GM18505 (cell line): ENCODE data around the gene SULT1A1.
"Not testable (repeated sequence)": the region's sequence is repeated elsewhere in the genome, so short reads cannot be mapped to it uniquely, and the experiment has no call there.

Experiments
- ATAC-seq: cut with Tn5 transposase; IDR thresholded peaks from one replicate; pipeline ENCODE4 v1.9.1; 2021; ENCODE audit not compliant: unreplicated experiment
- POLR2A ChIP-seq: IDR thresholded peaks from 4 replicates; pipeline ENCODE4 v1.6.1; 2011; ENCODE audit warnings: borderline replicate concordance; ENCODE audit not compliant: insufficient read depth, insufficient read length; ENCODE audit errors: extremely low read depth

The SULT1A1 gene

GRCh38 chr16:28597692-28598261, 12.1 kb downstream of the SULT1A1 start:
- no peak for TF ChIP-seq POLR2A
- no peak for ATAC-seq

- no peak for TF ChIP-seq POLR2A
- ATAC-seq = no peak
These were observed 12.8 kb downstream of the SULT1A1 start, which contains the start of gene SULT1A2 for GRCh38 chr16:28596840-28597691. Gene SULT1A2 (minus strand): TSS chr16:28597050. CDS start chr16:28595930, 1,120 bp downstream.

- no peak for ATAC-seq
- TF ChIP-seq POLR2A = no peak
These were observed 13.7 kb downstream of the SULT1A1 start for GRCh38 chr16:28596115-28596630.

GRCh38 chr16:28595451-28595850, 14.4 kb downstream of the SULT1A1 start:
- ATAC-seq = not testable (repeated sequence)

GRCh38 chr16:28592979-28593553, 16.8 kb downstream of the SULT1A1 start:
- ATAC-seq = no peak
- TF ChIP-seq POLR2A = no peak

- no peak for TF ChIP-seq POLR2A
- ATAC-seq = no peak
These were observed 17.3 kb downstream of the SULT1A1 start for GRCh38 chr16:28592511-28592910.

- ATAC-seq = no peak
- no peak for TF ChIP-seq POLR2A
These were observed 18.5 kb downstream of the SULT1A1 start for GRCh38 chr16:28591355-28591754.

- no peak for TF ChIP-seq POLR2A
- ATAC-seq = no peak
These were observed 19.2 kb downstream of the SULT1A1 start for GRCh38 chr16:28590384-28591340.

GRCh38 chr16:28589930-28590329, 19.9 kb downstream of the SULT1A1 start:
- ATAC-seq = no peak

GRCh38 chr16:28589069-28589468, 20.8 kb downstream of the SULT1A1 start:
- no peak for TF ChIP-seq POLR2A
- no peak for ATAC-seq

More at GRCh38 chr16:28589930-28590329, 19.9 kb downstream of the SULT1A1 start:
- no peak for TF ChIP-seq POLR2A

- no peak for TF ChIP-seq POLR2A
- ATAC-seq = no peak
These were observed 22.5 kb downstream of the SULT1A1 start for GRCh38 chr16:28587386-28587785.

GRCh38 chr16:28586466-28586865, 23.4 kb downstream of the SULT1A1 start:
- no peak for TF ChIP-seq POLR2A
- ATAC-seq = no peak

GRCh38 chr16:28585674-28586073, 24.2 kb downstream of the SULT1A1 start:
- TF ChIP-seq POLR2A = no peak
- ATAC-seq = no peak

GRCh38 chr16:28580726-28581315, 29.0 kb downstream of the SULT1A1 start:
- no peak for ATAC-seq
- TF ChIP-seq POLR2A = no peak
